ENCODE measurements around the gene TMEM134. TPM values are rescaled to one million over a fixed set of nuclear protein-coding genes. Genes with fewer than 3 reads are reported as not detected.
A peak's percentile ranks its signal among the peaks of the same experiment; 100 is the strongest.

The TMEM134 gene
- total and polyA plus RNA-seq, 2 of the 4 experiments (the other 2 are of a cell fraction): 12.5 to 55.0 TPM

DNA sequence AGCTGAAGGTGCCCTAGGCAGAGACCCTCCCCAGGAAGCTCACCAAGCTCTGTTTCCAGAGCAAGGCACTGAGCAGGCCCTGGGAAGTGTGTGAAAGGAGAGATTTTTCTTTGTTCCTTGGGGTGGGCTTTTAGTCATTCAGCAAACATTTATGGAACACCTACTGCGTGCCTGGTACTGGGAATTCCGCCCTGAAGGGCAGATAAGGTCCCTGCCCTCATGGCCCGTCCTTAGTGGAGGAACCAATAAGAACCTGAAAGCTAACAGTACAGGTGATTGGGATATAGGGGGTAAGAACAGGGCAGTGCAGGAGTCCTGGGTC, 3.9 kb downstream of the TMEM134 start:
- no peaks in the 10 kb centered on the region for H3K9me3 ChIP-seq (ENCODE audit: control insufficient read depth, insufficient read depth, low read length)
- H3K79me1 ChIP-seq (ENCODE audit: low read depth in 1 of 2, low read length in 2 of 2): peaks cover 4 to 24% of the 10 kb centered on the region in 2 experiments; a peak in 2 of 4 replicates
- WGBS, 2 experiments (ENCODE audit: extremely low coverage in 2 of 2, insufficient read length in 1 of 2): 85% methylated on average over 3 of the region's 3 CpGs; no CpG with 5 or more reads in 1 of the 2 experiments
- peak overlapping the region; percentile 62 for H3K4me3 ChIP-seq (ENCODE audit: insufficient read depth, low read depth, low read length)
- peak overlapping the region; percentile 79; the same call in 1 of the 2 replicates for H4K5ac ChIP-seq (ENCODE audit: low read depth, low read length)
- H2BK20ac ChIP-seq (ENCODE audit: low read depth, low read length): no peak overlapping the region
- peak overlapping the region; percentile 88 for H3K4me2 ChIP-seq (ENCODE audit: low read depth, low read length)
- H3K27me3 ChIP-seq (ENCODE audit: control insufficient read depth, insufficient read depth, low read length): no peaks in the 10 kb centered on the region; the same call in 1 of the 2 replicates
- POLR2A ChIA-PET (ENCODE audit: unreplicated experiment): interaction anchor here (0.5 kb wide), 1 partner anchor 52 kb away, joined by 6 read pairs; no protein-coding TSS in a partner anchor
- H4K91ac ChIP-seq (ENCODE audit: insufficient read depth, low read depth, low read length): no peak overlapping the region; the same call in 1 of the 2 replicates
- H3K56ac ChIP-seq (ENCODE audit: extremely low read depth, insufficient read depth, low read length): no peak overlapping the region
- ATAC-seq (ENCODE audit: low read depth): no peak
- DNase-seq: no peak
- H2BK5ac ChIP-seq (ENCODE audit: low read depth, low read length, poor library complexity, severe bottlenecking): peak overlapping the region; percentile 41
- H4K8ac ChIP-seq (ENCODE audit: low read depth in 2 of 2, low read length in 2 of 2): peak overlapping the region; percentile 92 to 95
- no TSS peak for BruUV-seq (replicated peaks)
- H2AK9ac ChIP-seq (replicated peaks; ENCODE audit: low read depth, low read length, poor library complexity): peak overlapping the region; percentile 95
- no peak overlapping the region for H2BK120ac ChIP-seq (ENCODE audit: low read depth, low read length)
- peak overlapping the region; percentile 49; the same call in 1 of the 2 replicates for H2AK5ac ChIP-seq (ENCODE audit: low read depth, low read length)
- intact Hi-C loops (cut with micrococcal nuclease): no loop called here
- no peak overlapping the region for H2BK15ac ChIP-seq (ENCODE audit: low read depth, low read length)
- dilution Hi-C loops (cut with HindIII; ENCODE audit: low sequenced_read_pairs, unreplicated experiment): no loop called here
- H3K9me1 ChIP-seq (ENCODE audit: insufficient read depth, low read length): peaks cover 12% of the 10 kb centered on the region
- H3K27ac ChIP-seq (ENCODE audit: insufficient read depth, low read length): peak overlapping the region; percentile 56
- in situ Hi-C loops (cut with MboI; ENCODE audit: low sequenced_read_pairs): no loop called here
- H4K20me1 ChIP-seq (ENCODE audit: insufficient read depth, low read length): no peaks in the 10 kb centered on the region
- H3K18ac ChIP-seq (ENCODE audit: low read depth, low read length): no peak overlapping the region
- H2AFZ ChIP-seq (replicated peaks; ENCODE audit: low read length, poor library complexity): peak overlapping the region; percentile 97
- H3K9ac ChIP-seq (ENCODE audit: low read depth, low read length): peak overlapping the region; percentile 54; the same call in 1 of the 2 replicates
- 0 out of 2 replicates have a peak overlapping the region, but pooled peaks have one; percentile 33 for H3K23ac ChIP-seq (ENCODE audit: low read depth, low read length)
- H3K14ac ChIP-seq (replicated peaks; ENCODE audit: low read depth, low read length): peak overlapping the region; percentile 89; the same call in 1 of the 2 replicates
- CTCF ChIA-PET: interaction anchor here (0.9 kb wide), 1 partner anchor 114 kb away, joined by 3 read pairs; no protein-coding TSS in a partner anchor
- H3K36me3 ChIP-seq (ENCODE audit: control insufficient read depth, insufficient read depth, low read length): peaks cover 2% of the 10 kb centered on the region; the same call in 1 of the 2 replicates
- TF ChIP-seq RAD21 (IDR thresholded peaks at IDR 0.05; ENCODE audit: low read length): no peak
- peaks cover 9% of the 10 kb centered on the region for H3K4me1 ChIP-seq (ENCODE audit: control insufficient read depth, insufficient read depth, low read length)
- peak overlapping the region; percentile 84; the same call in 1 of the 2 replicates for H3K4ac ChIP-seq (ENCODE audit: low read depth, low read length)

Measured in IMR-90 (cell line).